SU-DHL-6 (cell line): ENCODE data around the gene PAM16.

Experiments
- H2AFZ ChIP-seq: fragments of 200-600 bp; sonication (generic); 2 replicates; pipeline ENCODE4 v1.6.1; 2014; ENCODE audit warnings: low read depth, mild to moderate bottlenecking, moderate library complexity, mixed read lengths, antibody characterized with exemption, low read length; ENCODE audit not compliant: severe bottlenecking
- H3F3A ChIP-seq: fragments of 200-600 bp; shearing (Covaris generic); 2 replicates; pipeline ENCODE4 v1.6.0; 2016; ENCODE audit warnings: antibody characterized with exemption, mild to moderate bottlenecking; ENCODE audit not compliant: insufficient read depth
- H3K27ac ChIP-seq: fragments of 200-600 bp; sonication (generic); 2 replicates; pipeline ENCODE4 v1.5.1; 2016; ENCODE audit warnings: low read depth, mild to moderate bottlenecking, low read length, moderate library complexity, mixed read lengths
- H3K27me3 ChIP-seq: fragments of 200-600 bp; sonication (generic), shearing (Covaris generic); 2 replicates; pipeline ENCODE4 v1.6.0; 2014; ENCODE audit warnings: mild to moderate bottlenecking, low read length
- H3K36me3 ChIP-seq: fragments of 200-600 bp; sonication (generic); 2 replicates; pipeline ENCODE4 v1.6.1; 2014; ENCODE audit warnings: mild to moderate bottlenecking, low read length, mixed read lengths
- H3K4me2 ChIP-seq: fragments of 300-600, 200-600 bp; shearing (Covaris generic), sonication (generic); 2 replicates; pipeline ENCODE4 v1.6.0; 2014; ENCODE audit warnings: low read length, low read depth, mild to moderate bottlenecking; ENCODE audit not compliant: poor library complexity, severe bottlenecking
- H3K4me3 ChIP-seq: fragments of 200-600 bp; sonication (generic); 2 replicates; pipeline ENCODE4 v1.5.1; 2014; ENCODE audit warnings: antibody characterized with exemption, low read length, mild to moderate bottlenecking, mixed read lengths; ENCODE audit not compliant: insufficient read depth, poor library complexity, severe bottlenecking
- H3K79me2 ChIP-seq: fragments of 200-600 bp; sonication (generic); 2 replicates; pipeline ENCODE4 v1.6.1; 2014; ENCODE audit warnings: mild to moderate bottlenecking, low read length, moderate library complexity; ENCODE audit not compliant: insufficient read depth
- H3K9ac ChIP-seq: fragments of 200-600 bp; sonication (generic); 2 replicates; pipeline ENCODE4 v1.7.0; 2014; ENCODE audit warnings: mild to moderate bottlenecking, low read length
- H3K9me2 ChIP-seq: fragments of 200-600 bp; sonication (generic); replicated peaks from 2 replicates; pipeline ENCODE4 v1.6.1; 2014; ENCODE audit warnings: low read length; ENCODE audit not compliant: insufficient read depth
- H3K9me3 ChIP-seq: fragments of 200-600 bp; sonication (generic); 2 replicates; pipeline ENCODE4 v1.6.1; 2014; ENCODE audit warnings: low read length, mixed read lengths; ENCODE audit not compliant: insufficient read depth
- H4K20me1 ChIP-seq: fragments of 200-600 bp; sonication (generic); 2 replicates; pipeline ENCODE4 v1.6.1; 2014; ENCODE audit warnings: low read depth, mild to moderate bottlenecking, antibody characterized with exemption, low read length, moderate library complexity, mixed read lengths
- EZH2phosphoT487 ChIP-seq: fragments of 200-600 bp; sonication (generic), shearing (Covaris generic); conservative IDR thresholded peaks from 2 replicates; pipeline ENCODE4 v1.6.1; 2018; ENCODE audit warnings: mild to moderate bottlenecking, antibody characterized with exemption, low read length, moderate library complexity, mixed read lengths
- TF ChIP-seq, protein P1 (sequence below): fragments of 200-600 bp; sonication (generic); IDR thresholded peaks from one replicate; pipeline ENCODE4 v1.5.1; 2017; ENCODE audit warnings: antibody characterized with exemption, mild to moderate bottlenecking, low read length, moderate library complexity; ENCODE audit not compliant: insufficient read depth, poor library complexity, severe bottlenecking

Gene PAM16

DNA sequence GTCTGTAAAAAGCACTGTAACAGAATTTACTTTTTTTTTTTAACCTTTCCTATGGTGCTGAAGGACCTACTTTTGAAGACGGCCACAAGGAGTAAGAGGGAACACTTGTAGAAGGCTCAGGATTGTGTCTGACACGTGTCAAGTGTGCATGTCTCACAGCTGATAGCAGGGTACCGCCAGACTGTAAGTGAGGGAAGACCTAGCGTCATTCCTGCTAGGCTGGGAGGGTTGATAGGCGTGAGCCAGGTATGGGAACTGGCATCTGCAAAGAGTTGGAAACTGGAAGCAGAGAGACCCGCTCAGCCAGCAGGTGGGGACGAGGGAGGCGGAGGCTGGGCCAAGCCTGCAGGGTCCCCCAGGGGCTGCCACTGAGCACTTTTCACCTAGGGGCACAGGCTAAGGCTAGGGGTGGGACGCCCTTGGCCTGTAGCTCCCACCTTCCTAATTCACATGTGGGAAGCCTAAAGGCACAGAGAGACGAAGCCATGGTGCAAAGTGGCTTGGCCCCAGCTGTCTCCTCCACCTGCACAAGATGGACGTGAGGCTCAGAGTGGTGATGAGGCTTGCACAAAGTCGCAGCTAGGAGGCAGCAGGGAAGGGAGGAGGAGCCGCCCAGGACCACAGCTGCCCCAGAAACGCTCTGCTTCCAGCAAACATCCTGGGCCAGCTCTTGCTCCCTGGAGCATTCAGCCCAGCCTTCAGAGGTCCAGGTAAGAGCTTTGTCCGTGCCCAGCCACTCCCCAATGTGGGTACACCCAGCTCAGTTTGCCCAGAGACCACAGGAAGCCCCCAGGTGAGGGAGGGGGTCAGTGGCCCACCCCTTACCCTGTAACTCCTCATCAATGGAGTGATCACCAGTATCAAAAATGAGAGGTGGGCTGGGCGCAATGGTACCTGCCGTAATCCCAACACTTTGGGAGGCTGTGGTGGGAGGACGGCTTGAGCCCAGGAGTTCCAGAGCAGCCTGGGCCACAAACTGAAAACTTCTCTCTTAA lies 39.4 kb upstream of the PAM16 start:
- no peak overlapping the region for H2AFZ ChIP-seq
- H3K9me2 ChIP-seq: no peaks in the 10 kb centered on the region
- H3K36me3 ChIP-seq: no peaks in the 10 kb centered on the region
- H3K4me2 ChIP-seq: no peak overlapping the region
- no peaks in the 10 kb centered on the region for H3F3A ChIP-seq
- no peak overlapping the region for H3K9ac ChIP-seq
- no peak for TF ChIP-seq EZH2phosphoT487
- TF ChIP-seq, protein P1, sequence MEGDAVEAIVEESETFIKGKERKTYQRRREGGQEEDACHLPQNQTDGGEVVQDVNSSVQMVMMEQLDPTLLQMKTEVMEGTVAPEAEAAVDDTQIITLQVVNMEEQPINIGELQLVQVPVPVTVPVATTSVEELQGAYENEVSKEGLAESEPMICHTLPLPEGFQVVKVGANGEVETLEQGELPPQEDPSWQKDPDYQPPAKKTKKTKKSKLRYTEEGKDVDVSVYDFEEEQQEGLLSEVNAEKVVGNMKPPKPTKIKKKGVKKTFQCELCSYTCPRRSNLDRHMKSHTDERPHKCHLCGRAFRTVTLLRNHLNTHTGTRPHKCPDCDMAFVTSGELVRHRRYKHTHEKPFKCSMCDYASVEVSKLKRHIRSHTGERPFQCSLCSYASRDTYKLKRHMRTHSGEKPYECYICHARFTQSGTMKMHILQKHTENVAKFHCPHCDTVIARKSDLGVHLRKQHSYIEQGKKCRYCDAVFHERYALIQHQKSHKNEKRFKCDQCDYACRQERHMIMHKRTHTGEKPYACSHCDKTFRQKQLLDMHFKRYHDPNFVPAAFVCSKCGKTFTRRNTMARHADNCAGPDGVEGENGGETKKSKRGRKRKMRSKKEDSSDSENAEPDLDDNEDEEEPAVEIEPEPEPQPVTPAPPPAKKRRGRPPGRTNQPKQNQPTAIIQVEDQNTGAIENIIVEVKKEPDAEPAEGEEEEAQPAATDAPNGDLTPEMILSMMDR: no peak
- no peaks in the 10 kb centered on the region for H3K9me3 ChIP-seq
- no peaks in the 10 kb centered on the region for H3K27me3 ChIP-seq
- no peaks in the 10 kb centered on the region for H3K79me2 ChIP-seq
- H3K27ac ChIP-seq: no peak overlapping the region
- no peak overlapping the region for H3K4me3 ChIP-seq
- no peaks in the 10 kb centered on the region for H4K20me1 ChIP-seq

DNA sequence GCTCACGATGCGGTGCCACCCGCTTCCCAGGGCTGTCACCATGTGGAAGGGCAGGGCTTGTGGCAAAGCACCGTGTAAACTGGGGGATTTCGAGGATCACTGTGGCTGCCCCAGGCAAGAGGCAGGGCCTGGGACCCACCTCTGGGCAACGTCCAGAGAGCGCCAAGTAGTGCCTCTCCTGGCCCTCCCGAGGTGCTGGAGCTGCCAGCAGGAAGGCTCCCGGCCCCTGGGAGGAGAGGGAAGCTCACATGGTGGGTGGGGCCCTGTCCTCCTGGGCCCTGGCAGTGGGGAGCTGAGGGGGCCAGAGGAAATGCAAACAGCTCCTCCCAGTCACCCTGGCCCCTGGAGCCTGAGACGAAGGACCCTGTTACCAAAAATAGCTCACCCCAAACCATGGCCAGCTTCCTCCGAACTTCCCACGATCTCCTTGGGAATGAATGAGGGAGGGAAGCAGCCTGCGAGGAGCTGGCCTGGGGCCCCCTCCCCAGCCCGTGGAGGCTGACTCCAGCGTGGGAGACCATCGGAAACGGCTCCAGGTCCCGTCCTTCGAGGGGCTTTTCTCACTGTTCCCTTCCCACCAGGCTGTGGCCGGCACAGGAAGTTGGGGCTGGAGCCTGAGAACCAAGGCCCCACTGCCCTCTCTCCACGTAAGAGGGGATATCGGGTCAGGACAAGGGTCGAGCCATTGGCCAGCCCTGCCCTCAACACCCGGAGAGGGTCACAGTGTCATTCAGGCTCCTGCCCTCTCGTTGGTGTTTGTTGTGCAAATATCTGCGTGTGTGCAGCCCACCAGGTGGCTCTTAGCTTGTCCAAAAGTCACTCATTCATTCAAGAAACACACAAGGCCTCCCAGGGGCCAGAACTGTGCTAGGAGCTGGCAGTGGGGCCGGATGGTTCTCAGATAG lies 38.2 kb upstream of the PAM16 start:
- no peaks in the 10 kb centered on the region for H3K9me3 ChIP-seq
- H3F3A ChIP-seq: no peaks in the 10 kb centered on the region
- no peaks in the 10 kb centered on the region for H4K20me1 ChIP-seq
- no peaks in the 10 kb centered on the region for H3K9me2 ChIP-seq
- no peaks in the 10 kb centered on the region for H3K36me3 ChIP-seq
- no peak overlapping the region for H3K4me2 ChIP-seq
- no peak overlapping the region for H3K27ac ChIP-seq
- H3K4me3 ChIP-seq: no peak overlapping the region
- no peaks in the 10 kb centered on the region for H3K79me2 ChIP-seq
- H3K27me3 ChIP-seq: no peaks in the 10 kb centered on the region
- no peak for TF ChIP-seq EZH2phosphoT487
- no peak overlapping the region for H2AFZ ChIP-seq
- H3K9ac ChIP-seq: no peak overlapping the region

DNA sequence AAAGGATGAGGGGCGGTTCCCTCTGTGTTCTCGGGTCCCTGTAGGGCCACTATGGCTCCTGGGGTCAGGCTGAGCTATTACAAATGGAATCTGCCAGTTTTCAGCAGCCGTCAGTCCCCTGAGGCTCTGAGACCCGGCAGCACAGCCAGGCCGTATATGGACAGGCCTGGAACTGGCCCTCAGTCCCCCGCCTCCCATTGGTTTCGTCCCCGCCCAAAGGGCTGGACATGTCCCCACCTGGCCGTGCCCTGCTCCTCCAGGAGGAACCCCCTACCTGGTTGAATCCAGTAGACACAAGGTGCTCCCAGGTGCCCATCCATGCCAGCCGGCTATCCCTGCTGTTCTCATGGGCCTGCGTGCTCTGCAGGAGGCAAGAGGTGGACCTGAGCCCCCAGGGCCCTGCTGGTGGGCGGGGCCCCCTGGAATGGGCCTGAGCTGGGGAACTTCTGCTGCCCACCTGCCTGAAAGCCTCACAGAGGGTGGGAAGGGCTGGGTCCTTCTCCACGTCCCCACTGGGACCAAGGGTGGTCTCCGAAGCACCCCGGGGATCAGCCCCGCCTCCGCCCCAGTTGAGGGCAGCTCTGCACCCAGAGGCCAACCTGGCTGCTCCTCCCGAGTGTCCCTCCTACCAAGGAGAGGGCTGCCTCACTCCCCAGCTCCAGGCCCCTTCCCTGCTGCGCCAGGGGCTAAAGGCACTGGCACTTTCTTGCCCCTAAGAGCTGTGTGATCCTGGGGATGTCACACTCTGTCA lies 37.3 kb upstream of the PAM16 start:
- H3K36me3 ChIP-seq: no peaks in the 10 kb centered on the region
- H4K20me1 ChIP-seq: no peaks in the 10 kb centered on the region
- no peak for TF ChIP-seq EZH2phosphoT487
- TF ChIP-seq, protein P1: no peak
- H3K27ac ChIP-seq: no peak overlapping the region
- H3K9ac ChIP-seq: no peak overlapping the region
- H3F3A ChIP-seq: no peaks in the 10 kb centered on the region
- H3K9me2 ChIP-seq: no peaks in the 10 kb centered on the region
- no peak overlapping the region for H3K4me2 ChIP-seq
- H3K9me3 ChIP-seq: no peaks in the 10 kb centered on the region
- no peak overlapping the region for H3K4me3 ChIP-seq
- no peaks in the 10 kb centered on the region for H3K27me3 ChIP-seq
- no peaks in the 10 kb centered on the region for H3K79me2 ChIP-seq
- no peak overlapping the region for H2AFZ ChIP-seq
